ENCODE data around the gene RTN1. TPM values are rescaled to one million over a fixed set of nuclear protein-coding genes. Genes with fewer than 3 reads are reported as not detected.

RTN1 gene
- total RNA-seq, 1 donor, result under 0.01 TPM

GRCh38 chr14:59601056-59601455, 269.5 kb downstream of the RTN1 start:
- H3K27me3 ChIP-seq (ENCODE audit: insufficient read depth, low read length), result no peaks in the 10 kb centered on the region

GRCh38 chr14:59600211-59600945, 270.2 kb downstream of the RTN1 start:
- no peak for DNase-seq (ENCODE audit: insufficient read length, low spot score, missing footprints)
- no peak overlapping the region for H2AFZ ChIP-seq (ENCODE audit: low read length)
- no peak overlapping the region for H3K27ac ChIP-seq (ENCODE audit: low read depth, low read length)
- no peaks in the 10 kb centered on the region for H3K79me2 ChIP-seq (ENCODE audit: insufficient read depth, low read length)
- no peaks in the 10 kb centered on the region for H3K27me3 ChIP-seq (ENCODE audit: insufficient read depth, low read length)
- H3K4me1 ChIP-seq (ENCODE audit: insufficient read depth, low read length), result no peaks in the 10 kb centered on the region
- H3K4me2 ChIP-seq (ENCODE audit: insufficient read depth, low read length), result no peak overlapping the region
- no peak for TF ChIP-seq CTCF (IDR thresholded peaks at IDR 0.05; ENCODE audit: extremely low read depth, low read depth, low read length)
- H4K20me1 ChIP-seq (ENCODE audit: insufficient read depth, low read length), result no peaks in the 10 kb centered on the region
- no peaks in the 10 kb centered on the region for H3K36me3 ChIP-seq (ENCODE audit: insufficient read depth, low read length)
- H3K4me3 ChIP-seq (ENCODE audit: insufficient read depth, low read length), result no peak overlapping the region
- H3K9me3 ChIP-seq (ENCODE audit: low read depth, low read length), result no peaks in the 10 kb centered on the region

More at GRCh38 chr14:59601056-59601455, 269.5 kb downstream of the RTN1 start:
- H3K9me3 ChIP-seq (ENCODE audit: low read depth, low read length), result no peaks in the 10 kb centered on the region
- H3K4me2 ChIP-seq (ENCODE audit: insufficient read depth, low read length), result no peak overlapping the region
- H3K27ac ChIP-seq (ENCODE audit: low read depth, low read length), result no peak overlapping the region
- no peak overlapping the region for H2AFZ ChIP-seq (ENCODE audit: low read length)
- no peaks in the 10 kb centered on the region for H3K36me3 ChIP-seq (ENCODE audit: insufficient read depth, low read length)
- H3K4me3 ChIP-seq (ENCODE audit: insufficient read depth, low read length), result no peak overlapping the region
- H3K79me2 ChIP-seq (ENCODE audit: insufficient read depth, low read length), result no peaks in the 10 kb centered on the region
- no peak for TF ChIP-seq CTCF (IDR thresholded peaks at IDR 0.05; ENCODE audit: extremely low read depth, low read depth, low read length)
- H3K4me1 ChIP-seq (ENCODE audit: insufficient read depth, low read length), result no peaks in the 10 kb centered on the region
- H4K20me1 ChIP-seq (ENCODE audit: insufficient read depth, low read length), result no peaks in the 10 kb centered on the region
- DNase-seq (ENCODE audit: insufficient read length, low spot score, missing footprints), result no peak

- Histone ChIP-seq H3K9me3 (ENCODE audit: low read depth, low read length) (no peaks in the 10 kb centered on the region), H3K36me3 (ENCODE audit: insufficient read depth, low read length) (no peaks in the 10 kb centered on the region), H4K20me1 (ENCODE audit: insufficient read depth, low read length) (no peaks in the 10 kb centered on the region), H2AFZ (ENCODE audit: low read length) (no peak overlapping the region), H3K27me3 (ENCODE audit: insufficient read depth, low read length) (no peaks in the 10 kb centered on the region), H3K27ac (ENCODE audit: low read depth, low read length) (no peak overlapping the region), H3K4me2 (ENCODE audit: insufficient read depth, low read length) (no peak overlapping the region), H3K4me3 (ENCODE audit: insufficient read depth, low read length) (no peak overlapping the region), H3K79me2 (ENCODE audit: insufficient read depth, low read length) (no peaks in the 10 kb centered on the region), H3K4me1 (ENCODE audit: insufficient read depth, low read length) (no peaks in the 10 kb centered on the region)
- DNase-seq (ENCODE audit: insufficient read length, low spot score, missing footprints), result no peak
- no peak for TF ChIP-seq CTCF (IDR thresholded peaks at IDR 0.05; ENCODE audit: extremely low read depth, low read depth, low read length)
Observed at GRCh38 chr14:59595071-59595470, 275.5 kb downstream of the RTN1 start.

- TF ChIP-seq CTCF (IDR thresholded peaks at IDR 0.05; ENCODE audit: extremely low read depth, low read depth, low read length), result no peak
- no peaks in the 10 kb centered on the region for H3K79me2 ChIP-seq (ENCODE audit: insufficient read depth, low read length)
- H3K4me1 ChIP-seq (ENCODE audit: insufficient read depth, low read length), result no peaks in the 10 kb centered on the region
- H3K27ac ChIP-seq (ENCODE audit: low read depth, low read length), result no peak overlapping the region
- no peak overlapping the region for H3K4me3 ChIP-seq (ENCODE audit: insufficient read depth, low read length)
- DNase-seq (ENCODE audit: insufficient read length, low spot score, missing footprints), result no peak
- no peaks in the 10 kb centered on the region for H3K27me3 ChIP-seq (ENCODE audit: insufficient read depth, low read length)
- no peaks in the 10 kb centered on the region for H3K9me3 ChIP-seq (ENCODE audit: low read depth, low read length)
- H2AFZ ChIP-seq (ENCODE audit: low read length), result no peak overlapping the region
- H4K20me1 ChIP-seq (ENCODE audit: insufficient read depth, low read length), result no peaks in the 10 kb centered on the region
- H3K4me2 ChIP-seq (ENCODE audit: insufficient read depth, low read length), result no peak overlapping the region
- no peaks in the 10 kb centered on the region for H3K36me3 ChIP-seq (ENCODE audit: insufficient read depth, low read length)
Observed at GRCh38 chr14:59591641-59592370, 278.8 kb downstream of the RTN1 start.

Data from osteoblast (primary cell).